ENCODE measurements around the gene GOLIM4.
A peak's percentile ranks its signal among the peaks of the same experiment; 100 is the strongest.

GOLIM4 gene

GRCh38 chr3:168096210-168096652, 507 bp upstream of the GOLIM4 start:
- DNase-seq = peak; percentile 90

- DNase-seq = peak; percentile 66
Measured at GRCh38 chr3:168094877-168095610, 680 bp downstream of the GOLIM4 start.

GRCh38 chr3:168094580-168094876, 1.2 kb downstream of the GOLIM4 start:
- peak; percentile 52 for DNase-seq

- DNase-seq = no peak
Measured at GRCh38 chr3:168093790-168094189, 1.9 kb downstream of the GOLIM4 start.

GRCh38 chr3:168093229-168093628, 2.5 kb downstream of the GOLIM4 start:
- no peak for DNase-seq

- no peak for DNase-seq
Measured at GRCh38 chr3:168091941-168092340, 3.8 kb downstream of the GOLIM4 start.

- no peak for DNase-seq
Measured at GRCh38 chr3:168091302-168091858, 4.3 kb downstream of the GOLIM4 start.

GRCh38 chr3:168090306-168091085, 5.2 kb downstream of the GOLIM4 start:
- DNase-seq = no peak

GRCh38 chr3:168089179-168089771, 6.4 kb downstream of the GOLIM4 start:
- no peak for DNase-seq

GRCh38 chr3:168088106-168088720, 7.5 kb downstream of the GOLIM4 start:
- no peak for DNase-seq

GRCh38 chr3:168087539-168087938, 8.2 kb downstream of the GOLIM4 start:
- no peak for DNase-seq

GRCh38 chr3:168086541-168087260, 9.0 kb downstream of the GOLIM4 start:
- DNase-seq = no peak

- no peak for DNase-seq
Measured at GRCh38 chr3:168085491-168086119, 10.1 kb downstream of the GOLIM4 start.

- DNase-seq = no peak
Measured at GRCh38 chr3:168083906-168084305, 11.8 kb downstream of the GOLIM4 start.

GRCh38 chr3:168081856-168082255, 13.9 kb downstream of the GOLIM4 start:
- DNase-seq = no peak

GRCh38 chr3:168081171-168081771, 14.5 kb downstream of the GOLIM4 start:
- DNase-seq = no peak

- DNase-seq = no peak
Measured at GRCh38 chr3:168080499-168081170, 15.1 kb downstream of the GOLIM4 start.

GRCh38 chr3:168080022-168080421, 15.7 kb downstream of the GOLIM4 start:
- no peak for DNase-seq

- DNase-seq = no peak
Measured at GRCh38 chr3:168077091-168077490, 18.6 kb downstream of the GOLIM4 start.

- DNase-seq = no peak
Measured at GRCh38 chr3:168073842-168074605, 21.7 kb downstream of the GOLIM4 start.
